Activated CD8-positive, alpha-beta T cell treated with anti-CD3 and anti-CD28 coated beads, Interleukin-2, amount 10 ng/mL, durations not matched to agents 7 days and 5 days (primary cell): ENCODE data around the gene OTUD1. TPM values are rescaled to one million over a fixed set of nuclear protein-coding genes. Genes with fewer than 3 reads are reported as not detected.
A peak's percentile ranks its signal among the peaks of the same experiment; 100 is the strongest.
"Not testable (repeated sequence)": the region's sequence is repeated elsewhere in the genome, so short reads cannot be mapped to it uniquely, and the experiment has no call there.

Source experiments
- ATAC-seq: fragments of 150-1000 bp; cut with Tn5 transposase; one replicate; pipeline ENCODE4 v1.10.0; 2021; ENCODE audit warnings: moderate library complexity
- CTCF ChIA-PET: fragments of 350-600 bp; sonication (Branson Sonifier 250); formaldehyde crosslinking; loops from one replicate; lab custom pipeline; 2021; ENCODE audit warnings: antibody characterized with exemption; lab: Charles Lee
- POLR2A ChIA-PET: fragments of 350-600 bp; sonication (Branson Sonifier 250); formaldehyde crosslinking; loops from one replicate; lab custom pipeline; 2021; ENCODE audit warnings: antibody characterized with exemption; lab: Charles Lee
- DNase-seq: peaks from one replicate; pipeline ENCODE4 v3.0.0-alpha.2; 2020
- H3K27ac Mint-ChIP-seq: one replicate; pipeline ENCODE4 v1.8.0; 2021; ENCODE audit warnings: mild to moderate bottlenecking, mixed read lengths
- H3K27me3 Mint-ChIP-seq: one replicate; pipeline ENCODE4 v1.8.0; 2021; ENCODE audit warnings: low read depth, mixed read lengths
- H3K36me3 Mint-ChIP-seq: one replicate; pipeline ENCODE4 v1.8.0; 2021; ENCODE audit warnings: low read depth, mixed read lengths
- H3K4me1 Mint-ChIP-seq: one replicate; pipeline ENCODE4 v1.8.0; 2021; ENCODE audit warnings: low read depth, mixed read lengths
- H3K4me3 Mint-ChIP-seq: one replicate; pipeline ENCODE4 v1.8.0; 2021; ENCODE audit warnings: mild to moderate bottlenecking, mixed read lengths
- H3K9me3 Mint-ChIP-seq: one replicate; pipeline ENCODE4 v1.8.0; 2022; ENCODE audit warnings: mixed read lengths; ENCODE audit not compliant: insufficient read depth
- total RNA-seq, 2 experiments: library from RNA; stranded (reverse); gene quantifications; one replicate each; pipeline ENCODE4 v1.2.3, GENCODE V29; 2021

Gene OTUD1
- 1 to 10 TPM; 8.4 to 8.9 TPM for total RNA-seq

GRCh38 chr10:23438547-23439451 lies at the start of gene OTUD1:
Gene OTUD1, plus strand, starts transcription at chr10:23439075. Its CDS starts 383 bp downstream, at chr10:23439458.
- ChIA-PET CTCF (interaction anchor here (1.0 to 1.5 kb wide), 2 partner anchors 105 to 106 kb away, joined by 4 read pairs; no protein-coding TSS in a partner anchor), POLR2A (interaction anchor here (0.7 to 2.6 kb wide), 6 partner anchors 8 to 94 kb away, joined by 3 to 24 read pairs (median 4); partner anchors contain the start of gene C10orf67)
- ATAC-seq, result peak; percentile 84
- H3K4me1 Mint-ChIP-seq, result peaks cover 37% of the 10 kb centered on the region
- peak; percentile 93 for DNase-seq
- H3K9me3 Mint-ChIP-seq, result no peaks in the 10 kb centered on the region
- H3K27me3 Mint-ChIP-seq, result peaks cover 2% of the 10 kb centered on the region
- peak within 1 kb of the TSS; percentile 76 for H3K4me3 Mint-ChIP-seq
- peaks cover 25% of the 10 kb centered on the region for H3K36me3 Mint-ChIP-seq
- H3K27ac Mint-ChIP-seq, result peak within 1 kb of the TSS; percentile 84

- DNase-seq, H3K4me3 Mint-ChIP-seq, ATAC-seq, CTCF ChIA-PET, H3K36me3 Mint-ChIP-seq, H3K27ac Mint-ChIP-seq, H3K9me3 Mint-ChIP-seq, H3K27me3 Mint-ChIP-seq, H3K4me1 Mint-ChIP-seq, POLR2A ChIA-PET: not testable (repeated sequence)
Measured at GRCh38 chr10:23390408-23390807, 48.5 kb upstream of the OTUD1 start.

- H3K36me3 Mint-ChIP-seq, result no peaks in the 10 kb centered on the region
- no peak overlapping the region for H3K4me3 Mint-ChIP-seq
- CTCF ChIA-PET, result interaction anchor here (0.6 kb wide), 1 partner anchor 428 kb away, joined by 5 read pairs; no protein-coding TSS in a partner anchor
- DNase-seq (no peak), ATAC-seq (no peak)
- H3K27me3 Mint-ChIP-seq, result no peaks in the 10 kb centered on the region
- no peaks in the 10 kb centered on the region for H3K9me3 Mint-ChIP-seq
- H3K4me1 Mint-ChIP-seq, result no peaks in the 10 kb centered on the region
- POLR2A ChIA-PET, result no interaction called here
- H3K27ac Mint-ChIP-seq, result no peak overlapping the region
Measured at GRCh38 chr10:23390809-23391208, 48.1 kb upstream of the OTUD1 start.

GRCh38 chr10:23391821-23392220 lies 47.1 kb upstream of the OTUD1 start:
- Mint-ChIP-seq H3K4me1 (no peaks in the 10 kb centered on the region), H3K9me3 (no peaks in the 10 kb centered on the region), H3K27ac (no peak overlapping the region), H3K36me3 (no peaks in the 10 kb centered on the region), H3K27me3 (no peaks in the 10 kb centered on the region), H3K4me3 (no peak overlapping the region)
- no peak for ATAC-seq
- ChIA-PET CTCF (interaction anchor here (1.1 kb wide), 1 partner anchor 23 kb away, joined by 4 read pairs; no protein-coding TSS in a partner anchor), POLR2A (no interaction called here)
- no peak for DNase-seq

- H3K27me3 Mint-ChIP-seq, result no peaks in the 10 kb centered on the region
- H3K27ac Mint-ChIP-seq, result no peak overlapping the region
- H3K4me3 Mint-ChIP-seq, result no peak overlapping the region
- POLR2A ChIA-PET, result no interaction called here
- ATAC-seq, result no peak
- H3K36me3 Mint-ChIP-seq, result no peaks in the 10 kb centered on the region
- CTCF ChIA-PET, result no interaction called here
- H3K4me1 Mint-ChIP-seq, result no peaks in the 10 kb centered on the region
- H3K9me3 Mint-ChIP-seq, result no peaks in the 10 kb centered on the region
- no peak for DNase-seq
Measured at GRCh38 chr10:23395017-23395416, 43.9 kb upstream of the OTUD1 start.

GRCh38 chr10:23396695-23397094 lies 42.2 kb upstream of the OTUD1 start:
- no peaks in the 10 kb centered on the region for H3K9me3 Mint-ChIP-seq
- POLR2A ChIA-PET, result no interaction called here
- H3K4me3 Mint-ChIP-seq, result no peak overlapping the region
- DNase-seq (no peak), ATAC-seq (no peak)
- H3K27ac Mint-ChIP-seq, result no peak overlapping the region
- no peaks in the 10 kb centered on the region for H3K27me3 Mint-ChIP-seq
- H3K4me1 Mint-ChIP-seq, result no peaks in the 10 kb centered on the region
- CTCF ChIA-PET, result interaction anchor here (0.8 kb wide), 1 partner anchor 81 kb away, joined by 4 read pairs; no protein-coding TSS in a partner anchor
- H3K36me3 Mint-ChIP-seq, result no peaks in the 10 kb centered on the region

GRCh38 chr10:23399701-23400144 lies 39.2 kb upstream of the OTUD1 start:
- Mint-ChIP-seq H3K27me3 (no peaks in the 10 kb centered on the region), H3K9me3 (no peaks in the 10 kb centered on the region), H3K27ac (no peak overlapping the region), H3K36me3 (no peaks in the 10 kb centered on the region), H3K4me3 (no peak overlapping the region), H3K4me1 (no peaks in the 10 kb centered on the region)
- ChIA-PET POLR2A (no interaction called here), CTCF (no interaction called here)
- DNase-seq, result no peak
- no peak for ATAC-seq

- ChIA-PET POLR2A (no interaction called here), CTCF (no interaction called here)
- no peak for ATAC-seq
- no peaks in the 10 kb centered on the region for H3K36me3 Mint-ChIP-seq
- H3K9me3 Mint-ChIP-seq, result no peaks in the 10 kb centered on the region
- H3K4me3 Mint-ChIP-seq, result no peak overlapping the region
- DNase-seq, result no peak
- no peaks in the 10 kb centered on the region for H3K27me3 Mint-ChIP-seq
- H3K4me1 Mint-ChIP-seq, result no peaks in the 10 kb centered on the region
- no peak overlapping the region for H3K27ac Mint-ChIP-seq
Measured at GRCh38 chr10:23402856-23403255, 36.0 kb upstream of the OTUD1 start.

- Mint-ChIP-seq H3K9me3 (no peaks in the 10 kb centered on the region), H3K27me3 (no peaks in the 10 kb centered on the region), H3K36me3 (no peaks in the 10 kb centered on the region), H3K4me3 (no peak overlapping the region), H3K4me1 (no peaks in the 10 kb centered on the region), H3K27ac (no peak overlapping the region)
- CTCF ChIA-PET, result no interaction called here
- ATAC-seq (no peak), DNase-seq (no peak)
- POLR2A ChIA-PET, result no interaction called here
Measured at GRCh38 chr10:23403278-23403677, 35.6 kb upstream of the OTUD1 start.

GRCh38 chr10:23403719-23404118 lies 35.2 kb upstream of the OTUD1 start:
- Mint-ChIP-seq H3K4me1 (no peaks in the 10 kb centered on the region), H3K9me3 (no peaks in the 10 kb centered on the region), H3K27ac (no peak overlapping the region), H3K27me3 (no peaks in the 10 kb centered on the region), H3K4me3 (no peak overlapping the region), H3K36me3 (no peaks in the 10 kb centered on the region)
- ChIA-PET POLR2A (interaction anchor here (0.9 kb wide), 1 partner anchor 37 kb away, joined by 3 read pairs; no protein-coding TSS in a partner anchor), CTCF (interaction anchor here (0.9 kb wide), 1 partner anchor 41 kb away, joined by 3 read pairs; no protein-coding TSS in a partner anchor)
- DNase-seq (no peak), ATAC-seq (no peak)

GRCh38 chr10:23404461-23404980 lies 34.4 kb upstream of the OTUD1 start:
- ChIA-PET POLR2A (interaction anchor here (0.6 to 0.9 kb wide), 2 partner anchors 31 to 36 kb away, joined by 3 read pairs; no protein-coding TSS in a partner anchor), CTCF (interaction anchor here (0.9 kb wide), 1 partner anchor 42 kb away, joined by 3 read pairs; no protein-coding TSS in a partner anchor)
- Mint-ChIP-seq H3K9me3 (no peaks in the 10 kb centered on the region), H3K27ac (no peak overlapping the region), H3K4me1 (no peaks in the 10 kb centered on the region), H3K27me3 (no peaks in the 10 kb centered on the region), H3K36me3 (no peaks in the 10 kb centered on the region), H3K4me3 (no peak overlapping the region)
- no peak for DNase-seq
- no peak for ATAC-seq

- ATAC-seq (no peak), DNase-seq (no peak)
- POLR2A ChIA-PET, result no interaction called here
- CTCF ChIA-PET, result no interaction called here
- H3K27ac Mint-ChIP-seq, result no peak overlapping the region
- no peak overlapping the region for H3K4me3 Mint-ChIP-seq
- no peaks in the 10 kb centered on the region for H3K36me3 Mint-ChIP-seq
- no peaks in the 10 kb centered on the region for H3K9me3 Mint-ChIP-seq
- H3K4me1 Mint-ChIP-seq, result no peaks in the 10 kb centered on the region
- no peaks in the 10 kb centered on the region for H3K27me3 Mint-ChIP-seq
Measured at GRCh38 chr10:23405540-23405939, 33.3 kb upstream of the OTUD1 start.
